Stimulated activated effector memory CD8-positive, alpha-beta T cell treated with anti-CD3 and anti-CD28 coated beads, Interleukin-12 subunit alpha, Interleukin-12 subunit beta, amount 100 ng/mL, for 72 hours (primary cell): Measurements from ENCODE around the gene PMF1.

ENCODE experiments used
- ATAC-seq: fragments of 150-1000 bp; cut with Tn5 transposase; 2 replicates; pipeline ENCODE4 v1.10.0; 2021
- DNase-seq, 2 donors: peaks; one replicate each; pipeline ENCODE4 v3.0.0; 2021 to 2022; ENCODE audit warnings: low spot score in 2 of 2
- H3K27ac Mint-ChIP-seq: one replicate; pipeline ENCODE4 v1.8.0; 2022; ENCODE audit warnings: mild to moderate bottlenecking, mixed read lengths
- H3K36me3 Mint-ChIP-seq: one replicate; pipeline ENCODE4 v1.8.0; 2022; ENCODE audit warnings: mild to moderate bottlenecking, mixed read lengths
- H3K4me1 Mint-ChIP-seq: one replicate; pipeline ENCODE4 v1.8.0; 2022; ENCODE audit warnings: mixed read lengths
- H3K4me3 Mint-ChIP-seq: one replicate; pipeline ENCODE4 v1.8.0; 2022; ENCODE audit warnings: mild to moderate bottlenecking, mixed read lengths
- H3K9me3 Mint-ChIP-seq: one replicate; pipeline ENCODE4 v1.8.0; 2022; ENCODE audit warnings: mixed read lengths

Gene PMF1

DNA sequence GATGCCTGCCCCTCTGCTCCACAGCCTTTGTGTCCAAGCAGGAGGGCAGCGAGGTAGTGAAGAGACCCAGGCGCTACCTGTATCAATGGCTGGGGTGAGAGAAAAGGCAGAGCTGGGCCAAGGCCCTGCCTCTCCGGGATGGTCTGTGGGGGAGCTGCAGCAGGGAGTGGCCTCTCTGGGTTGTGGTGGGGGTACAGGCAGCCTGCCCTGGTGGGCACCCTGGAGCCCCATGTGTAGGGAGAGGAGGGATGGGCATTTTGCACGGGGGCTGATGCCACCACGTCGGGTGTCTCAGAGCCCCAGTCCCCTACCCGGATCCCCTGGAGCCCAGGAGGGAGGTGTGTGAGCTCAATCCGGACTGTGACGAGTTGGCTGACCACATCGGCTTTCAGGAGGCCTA lies 29.9 kb downstream of the PMF1 start:
- peak overlapping the region; percentile 26 for H3K27ac Mint-ChIP-seq
- ATAC-seq (no peak), DNase-seq (no peak)
- no peaks in the 10 kb centered on the region for H3K9me3 Mint-ChIP-seq
- no peak overlapping the region for H3K4me3 Mint-ChIP-seq
- peaks cover 37% of the 10 kb centered on the region for H3K4me1 Mint-ChIP-seq
- H3K36me3 Mint-ChIP-seq, result peaks cover 73% of the 10 kb centered on the region

DNA sequence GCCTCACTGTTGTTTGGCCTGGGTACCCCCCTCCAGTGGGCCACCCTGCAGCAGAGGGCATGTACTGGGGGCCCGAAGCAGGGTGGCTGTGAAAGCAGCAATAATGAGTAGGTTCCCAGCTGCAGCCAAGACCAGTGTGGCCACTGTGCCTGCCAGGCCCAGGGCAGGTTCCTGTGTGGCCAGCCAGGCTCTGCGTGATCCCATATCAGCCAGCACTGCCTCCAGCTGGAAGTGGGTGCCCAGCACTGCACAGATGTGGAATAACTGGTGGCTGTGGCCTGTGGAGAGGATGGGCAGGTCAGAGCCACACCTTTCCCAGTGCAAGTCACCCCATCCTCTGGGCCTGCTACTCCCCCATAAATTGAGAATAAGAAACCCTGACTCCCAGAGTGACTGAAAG lies 31.3 kb downstream of the PMF1 start:
- Mint-ChIP-seq H3K4me3 (peak overlapping the region; percentile 77), H3K27ac (peak overlapping the region; percentile 94), H3K4me1 (peaks cover 37% of the 10 kb centered on the region), H3K36me3 (peaks cover 59% of the 10 kb centered on the region), H3K9me3 (no peaks in the 10 kb centered on the region)
- ATAC-seq (no peak), DNase-seq (no peak)

- Mint-ChIP-seq H3K9me3 (no peaks in the 10 kb centered on the region), H3K4me1 (peaks cover 37% of the 10 kb centered on the region), H3K4me3 (peak overlapping the region; percentile 77), H3K36me3 (peaks cover 58% of the 10 kb centered on the region), H3K27ac (peak overlapping the region; percentile 94)
- no peak for DNase-seq
- ATAC-seq, result no peak
These were observed 31.9 kb downstream of the PMF1 start for GRCh38 chr1:156244712-156245111.

GRCh38 chr1:156245451-156246232 lies 32.8 kb downstream of the PMF1 start:
- Mint-ChIP-seq H3K9me3 (no peaks in the 10 kb centered on the region), H3K4me3 (peak overlapping the region; percentile 77), H3K27ac (peak overlapping the region; percentile 94), H3K4me1 (peaks cover 37% of the 10 kb centered on the region), H3K36me3 (peaks cover 58% of the 10 kb centered on the region)
- ATAC-seq (peak; percentile 69), DNase-seq (peak in 1 of 2 donors; percentile 72)

GRCh38 chr1:156246241-156246780 lies 33.5 kb downstream of the PMF1 start:
- H3K27ac Mint-ChIP-seq, result peak overlapping the region; percentile 94
- peaks cover 63% of the 10 kb centered on the region for H3K36me3 Mint-ChIP-seq
- peaks cover 33% of the 10 kb centered on the region for H3K4me1 Mint-ChIP-seq
- no peak for ATAC-seq
- no peak for DNase-seq
- no peaks in the 10 kb centered on the region for H3K9me3 Mint-ChIP-seq
- H3K4me3 Mint-ChIP-seq, result peak overlapping the region; percentile 77

GRCh38 chr1:156246781-156247459 lies 34.1 kb downstream of the PMF1 start:
- peak overlapping the region; percentile 77 for H3K4me3 Mint-ChIP-seq
- H3K9me3 Mint-ChIP-seq, result no peaks in the 10 kb centered on the region
- peaks cover 29% of the 10 kb centered on the region for H3K4me1 Mint-ChIP-seq
- ATAC-seq, result no peak
- DNase-seq, result no peak
- peak overlapping the region; percentile 94 for H3K27ac Mint-ChIP-seq
- peaks cover 67% of the 10 kb centered on the region for H3K36me3 Mint-ChIP-seq

- no peaks in the 10 kb centered on the region for H3K9me3 Mint-ChIP-seq
- ATAC-seq (no peak), DNase-seq (no peak)
- peaks cover 31% of the 10 kb centered on the region for H3K4me1 Mint-ChIP-seq
- peak within 1 kb of the TSS; percentile 64 for H3K27ac Mint-ChIP-seq
- no peak within 1 kb of the TSS for H3K4me3 Mint-ChIP-seq
- peaks cover 67% of the 10 kb centered on the region for H3K36me3 Mint-ChIP-seq
These were observed 34.9 kb downstream of the PMF1 start, which contains the start of gene PAQR6 for GRCh38 chr1:156247460-156248322. PAQR6 (minus strand) TSS chr1:156248056; CDS start chr1:156246731, 1,325 bp downstream.

DNA sequence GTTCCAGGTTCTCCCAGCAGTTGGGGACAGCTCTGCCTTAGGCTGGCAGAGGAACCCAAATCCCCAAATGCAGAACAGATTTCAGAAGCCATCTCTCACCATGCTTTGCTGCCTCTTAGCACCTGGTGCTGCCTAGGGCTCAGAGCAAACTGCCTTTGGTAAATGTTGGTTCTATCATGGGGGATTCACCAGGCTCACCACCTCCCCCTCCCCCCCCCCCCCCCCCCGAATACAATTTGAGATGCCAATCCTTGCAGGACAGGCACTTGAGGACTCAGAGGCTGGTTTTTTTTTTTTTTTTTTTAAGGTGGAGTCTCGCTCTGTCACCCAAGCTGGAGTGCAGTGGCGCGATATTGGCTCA lies 35.5 kb downstream of the PMF1 start:
- no peak for DNase-seq
- Mint-ChIP-seq H3K27ac (peak overlapping the region; percentile 64), H3K9me3 (no peaks in the 10 kb centered on the region), H3K36me3 (peaks cover 73% of the 10 kb centered on the region), H3K4me3 (no peak overlapping the region), H3K4me1 (peaks cover 35% of the 10 kb centered on the region)
- ATAC-seq, result no peak

- ATAC-seq (no peak), DNase-seq (no peak)
- Mint-ChIP-seq H3K9me3 (no peaks in the 10 kb centered on the region), H3K27ac (peak overlapping the region; percentile 67), H3K36me3 (peaks cover 73% of the 10 kb centered on the region), H3K4me1 (peaks cover 35% of the 10 kb centered on the region), H3K4me3 (no peak overlapping the region)
These were observed 36.8 kb downstream of the PMF1 start for GRCh38 chr1:156249593-156249992.

DNA sequence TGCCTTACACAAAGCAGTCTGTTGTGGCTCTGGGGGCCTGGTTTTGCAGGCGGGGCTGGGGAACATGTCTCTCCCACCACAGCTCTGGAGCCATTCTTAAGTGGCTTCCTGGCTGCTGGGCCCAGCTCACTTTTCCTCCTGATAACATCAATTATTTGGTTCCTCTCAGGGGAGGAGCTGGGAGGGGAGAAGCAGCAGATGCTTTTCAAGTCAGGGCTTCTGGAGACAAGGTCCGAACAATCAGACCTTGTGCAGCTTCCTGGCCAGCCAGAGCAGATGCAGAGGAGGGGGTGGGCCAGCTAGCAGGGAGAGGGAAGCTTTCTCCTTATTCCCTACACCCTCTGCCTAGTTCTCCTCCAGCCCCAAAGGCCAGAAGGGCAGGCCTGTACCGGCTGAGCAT lies 38.7 kb downstream of the PMF1 start:
- Mint-ChIP-seq H3K9me3 (no peaks in the 10 kb centered on the region), H3K4me3 (no peak overlapping the region), H3K36me3 (peaks cover 76% of the 10 kb centered on the region), H3K27ac (peak overlapping the region; percentile 35), H3K4me1 (peaks cover 17% of the 10 kb centered on the region)
- ATAC-seq, result no peak
- no peak for DNase-seq

DNA sequence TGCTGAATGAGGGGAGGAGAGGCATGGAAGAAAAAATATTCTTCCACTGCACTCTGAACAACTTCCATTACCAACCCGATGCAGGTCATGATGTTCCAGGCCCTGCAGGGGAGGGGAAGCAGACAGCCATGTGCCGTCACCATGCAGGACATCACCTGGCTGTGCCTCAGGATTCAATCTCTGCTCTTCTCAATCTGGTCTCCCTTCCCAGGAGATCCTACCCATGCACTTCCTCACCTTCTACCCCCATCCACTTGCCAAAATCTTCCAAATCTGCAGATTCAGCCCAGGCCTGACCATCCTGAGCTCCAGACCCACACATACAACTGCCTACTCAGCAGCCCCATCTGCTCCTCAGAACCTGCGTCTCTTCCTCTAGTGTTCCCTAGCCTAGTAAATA lies 40.8 kb downstream of the PMF1 start:
- DNase-seq (no peak), ATAC-seq (no peak)
- Mint-ChIP-seq H3K4me3 (no peak overlapping the region), H3K9me3 (no peaks in the 10 kb centered on the region), H3K27ac (peak overlapping the region; percentile 35), H3K4me1 (peaks cover 20% of the 10 kb centered on the region), H3K36me3 (peaks cover 94% of the 10 kb centered on the region)

- Mint-ChIP-seq H3K36me3 (peaks cover 100% of the 10 kb centered on the region), H3K4me3 (no peak overlapping the region), H3K27ac (no peak overlapping the region), H3K4me1 (peaks cover 23% of the 10 kb centered on the region), H3K9me3 (no peaks in the 10 kb centered on the region)
- DNase-seq, result no peak
- ATAC-seq, result no peak
These were observed 44.9 kb downstream of the PMF1 start for GRCh38 chr1:156257711-156258110.

- ATAC-seq (no peak), DNase-seq (no peak)
- Mint-ChIP-seq H3K36me3 (peaks cover 100% of the 10 kb centered on the region), H3K9me3 (no peaks in the 10 kb centered on the region), H3K4me3 (no peak overlapping the region), H3K4me1 (peaks cover 14% of the 10 kb centered on the region), H3K27ac (no peak overlapping the region)
These were observed 46.1 kb downstream of the PMF1 start for GRCh38 chr1:156258859-156259258.

DNA sequence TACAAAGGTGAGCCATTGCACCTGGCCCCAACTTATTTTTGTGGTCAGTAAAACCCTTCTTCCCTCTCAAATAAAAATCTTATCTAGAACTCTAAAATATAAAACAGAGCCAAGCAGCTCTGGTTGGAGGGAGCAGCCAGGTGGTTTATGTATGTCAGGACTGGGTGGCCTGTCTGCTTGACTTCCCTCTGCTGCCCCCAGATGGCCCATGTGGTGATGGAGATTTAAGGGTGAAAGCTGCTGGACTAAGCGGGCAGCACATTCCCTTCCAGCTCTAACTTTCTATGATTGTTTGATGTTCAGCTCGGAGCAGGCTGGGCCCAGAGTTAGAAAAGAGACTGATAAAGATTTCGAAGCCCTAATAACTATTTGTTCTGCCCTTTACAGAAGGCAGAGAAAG lies 47.0 kb downstream of the PMF1 start:
- Mint-ChIP-seq H3K36me3 (peaks cover 100% of the 10 kb centered on the region), H3K9me3 (no peaks in the 10 kb centered on the region), H3K4me3 (no peak overlapping the region), H3K4me1 (peaks cover 12% of the 10 kb centered on the region), H3K27ac (peak overlapping the region; percentile 23)
- DNase-seq (no peak), ATAC-seq (no peak)

DNA sequence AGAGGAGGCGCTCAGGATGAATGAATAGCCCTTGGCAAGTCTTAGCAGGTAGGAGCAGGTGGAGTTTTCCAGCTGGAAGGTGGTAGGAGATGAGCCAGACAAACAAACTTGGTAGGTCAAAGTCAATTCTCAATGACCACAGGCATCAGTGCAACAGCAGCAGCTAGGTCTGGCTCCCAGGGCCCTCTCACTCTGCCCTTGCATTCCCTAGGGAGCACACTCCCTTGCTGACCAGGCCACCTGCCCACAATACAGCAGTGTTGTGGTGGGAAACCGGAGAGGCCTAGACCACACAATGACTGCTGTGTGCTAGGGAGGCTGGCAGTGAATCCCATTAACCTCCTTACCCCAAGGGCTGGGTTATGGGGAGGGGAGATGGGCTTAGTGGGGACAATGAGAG lies 48.1 kb downstream of the PMF1 start:
- peak overlapping the region; percentile 23 for H3K27ac Mint-ChIP-seq
- no peak overlapping the region for H3K4me3 Mint-ChIP-seq
- H3K9me3 Mint-ChIP-seq, result no peaks in the 10 kb centered on the region
- no peak for ATAC-seq
- no peak for DNase-seq
- peaks cover 12% of the 10 kb centered on the region for H3K4me1 Mint-ChIP-seq
- peaks cover 100% of the 10 kb centered on the region for H3K36me3 Mint-ChIP-seq
